DOHH2 (cell line): Measurements from ENCODE around the gene RIN2.

ENCODE experiments used
- CTCF ChIP-seq: fragments of 200-600 bp; sonication (generic); IDR thresholded peaks from one replicate; pipeline ENCODE4 v1.5.1; 2014; ENCODE audit warnings: antibody characterized with exemption, mild to moderate bottlenecking, low read depth, low read length; ENCODE audit not compliant: poor library complexity, severe bottlenecking
- EZH2phosphoT487 ChIP-seq: fragments of 200-600 bp; sonication (generic); IDR thresholded peaks from 2 replicates; pipeline ENCODE4 v1.6.1; 2017; ENCODE audit warnings: borderline replicate concordance, mild to moderate bottlenecking, antibody characterized with exemption, low read length, moderate library complexity, mixed read lengths

GRCh38 chr20:19767070-19767469 lies 9.0 kb downstream of the RIN2 start:
- TF ChIP-seq CTCF (no peak), EZH2phosphoT487 (no peak)
